ENCODE data around the gene GPLD1. TPM values are rescaled to one million over a fixed set of nuclear protein-coding genes. Genes with fewer than 3 reads are reported as not detected.

GPLD1 gene
- total and polyA plus RNA-seq, 2 experiments from 2014 or later: 3.8 to 11.1 TPM

- Mint-ChIP-seq H3K36me3 (ENCODE audit: low read depth) (peaks cover 30% of the 10 kb centered on the region), H3K27ac (no peak overlapping the region), H3K9me3 (peaks cover 29% of the 10 kb centered on the region), H3K4me1 (peaks cover 3% of the 10 kb centered on the region), H3K27me3 (ENCODE audit: insufficient read depth, low read depth, poor library complexity) (peaks cover 5% of the 10 kb centered on the region), H3K4me3 (no peak overlapping the region)
- DNase-seq (ENCODE audit: low spot score): no peak
- no peak overlapping the region for H3K4me3 ChIP-seq
- TF ChIP-seq POLR2AphosphoS5 (IDR thresholded peaks at IDR 0.05; ENCODE audit: low read depth): no peak
- TF ChIP-seq, protein P1, sequence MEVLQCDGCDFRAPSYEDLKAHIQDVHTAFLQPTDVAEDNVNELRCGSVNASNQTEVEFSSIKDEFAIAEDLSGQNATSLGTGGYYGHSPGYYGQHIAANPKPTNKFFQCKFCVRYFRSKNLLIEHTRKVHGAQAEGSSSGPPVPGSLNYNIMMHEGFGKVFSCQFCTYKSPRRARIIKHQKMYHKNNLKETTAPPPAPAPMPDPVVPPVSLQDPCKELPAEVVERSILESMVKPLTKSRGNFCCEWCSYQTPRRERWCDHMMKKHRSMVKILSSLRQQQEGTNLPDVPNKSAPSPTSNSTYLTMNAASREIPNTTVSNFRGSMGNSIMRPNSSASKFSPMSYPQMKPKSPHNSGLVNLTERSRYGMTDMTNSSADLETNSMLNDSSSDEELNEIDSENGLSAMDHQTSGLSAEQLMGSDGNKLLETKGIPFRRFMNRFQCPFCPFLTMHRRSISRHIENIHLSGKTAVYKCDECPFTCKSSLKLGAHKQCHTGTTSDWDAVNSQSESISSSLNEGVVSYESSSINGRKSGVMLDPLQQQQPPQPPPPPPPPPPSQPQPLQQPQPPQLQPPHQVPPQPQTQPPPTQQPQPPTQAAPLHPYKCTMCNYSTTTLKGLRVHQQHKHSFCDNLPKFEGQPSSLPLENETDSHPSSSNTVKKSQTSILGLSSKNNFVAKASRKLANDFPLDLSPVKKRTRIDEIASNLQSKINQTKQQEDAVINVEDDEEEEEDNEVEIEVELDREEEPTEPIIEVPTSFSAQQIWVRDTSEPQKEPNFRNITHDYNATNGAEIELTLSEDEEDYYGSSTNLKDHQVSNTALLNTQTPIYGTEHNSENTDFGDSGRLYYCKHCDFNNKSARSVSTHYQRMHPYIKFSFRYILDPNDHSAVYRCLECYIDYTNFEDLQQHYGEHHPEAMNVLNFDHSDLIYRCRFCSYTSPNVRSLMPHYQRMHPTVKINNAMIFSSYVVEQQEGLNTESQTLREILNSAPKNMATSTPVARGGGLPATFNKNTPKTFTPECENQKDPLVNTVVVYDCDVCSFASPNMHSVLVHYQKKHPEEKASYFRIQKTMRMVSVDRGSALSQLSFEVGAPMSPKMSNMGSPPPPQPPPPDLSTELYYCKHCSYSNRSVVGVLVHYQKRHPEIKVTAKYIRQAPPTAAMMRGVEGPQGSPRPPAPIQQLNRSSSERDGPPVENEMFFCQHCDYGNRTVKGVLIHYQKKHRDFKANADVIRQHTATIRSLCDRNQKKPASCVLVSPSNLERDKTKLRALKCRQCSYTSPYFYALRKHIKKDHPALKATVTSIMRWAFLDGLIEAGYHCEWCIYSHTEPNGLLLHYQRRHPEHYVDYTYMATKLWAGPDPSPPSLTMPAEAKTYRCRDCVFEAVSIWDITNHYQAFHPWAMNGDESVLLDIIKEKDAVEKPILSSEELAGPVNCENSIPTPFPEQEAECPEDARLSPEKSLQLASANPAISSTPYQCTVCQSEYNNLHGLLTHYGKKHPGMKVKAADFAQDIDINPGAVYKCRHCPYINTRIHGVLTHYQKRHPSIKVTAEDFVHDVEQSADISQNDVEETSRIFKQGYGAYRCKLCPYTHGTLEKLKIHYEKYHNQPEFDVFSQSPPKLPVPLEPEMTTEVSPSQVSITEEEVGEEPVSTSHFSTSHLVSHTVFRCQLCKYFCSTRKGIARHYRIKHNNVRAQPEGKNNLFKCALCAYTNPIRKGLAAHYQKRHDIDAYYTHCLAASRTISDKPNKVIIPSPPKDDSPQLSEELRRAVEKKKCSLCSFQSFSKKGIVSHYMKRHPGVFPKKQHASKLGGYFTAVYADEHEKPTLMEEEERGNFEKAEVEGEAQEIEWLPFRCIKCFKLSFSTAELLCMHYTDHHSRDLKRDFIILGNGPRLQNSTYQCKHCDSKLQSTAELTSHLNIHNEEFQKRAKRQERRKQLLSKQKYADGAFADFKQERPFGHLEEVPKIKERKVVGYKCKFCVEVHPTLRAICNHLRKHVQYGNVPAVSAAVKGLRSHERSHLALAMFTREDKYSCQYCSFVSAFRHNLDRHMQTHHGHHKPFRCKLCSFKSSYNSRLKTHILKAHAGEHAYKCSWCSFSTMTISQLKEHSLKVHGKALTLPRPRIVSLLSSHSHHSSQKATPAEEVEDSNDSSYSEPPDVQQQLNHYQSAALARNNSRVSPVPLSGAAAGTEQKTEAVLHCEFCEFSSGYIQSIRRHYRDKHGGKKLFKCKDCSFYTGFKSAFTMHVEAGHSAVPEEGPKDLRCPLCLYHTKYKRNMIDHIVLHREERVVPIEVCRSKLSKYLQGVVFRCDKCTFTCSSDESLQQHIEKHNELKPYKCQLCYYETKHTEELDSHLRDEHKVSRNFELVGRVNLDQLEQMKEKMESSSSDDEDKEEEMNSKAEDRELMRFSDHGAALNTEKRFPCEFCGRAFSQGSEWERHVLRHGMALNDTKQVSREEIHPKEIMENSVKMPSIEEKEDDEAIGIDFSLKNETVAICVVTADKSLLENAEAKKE (CRISPR knock-in tag; IDR thresholded peaks at IDR 0.05): no peak
- no peak for TF ChIP-seq CREB1 (CRISPR knock-in tag; IDR thresholded peaks at IDR 0.05; ENCODE audit: low read depth)
- no peak for TF ChIP-seq EZH2 (IDR thresholded peaks at IDR 0.05; ENCODE audit: low read depth, unreplicated experiment)
- TF ChIP-seq ZNF114 (CRISPR knock-in tag; IDR thresholded peaks at IDR 0.05): no peak
- TF ChIP-seq ZNF331 (CRISPR knock-in tag; IDR thresholded peaks at IDR 0.05; ENCODE audit: low read depth): no peak
- TF ChIP-seq, protein P2, sequence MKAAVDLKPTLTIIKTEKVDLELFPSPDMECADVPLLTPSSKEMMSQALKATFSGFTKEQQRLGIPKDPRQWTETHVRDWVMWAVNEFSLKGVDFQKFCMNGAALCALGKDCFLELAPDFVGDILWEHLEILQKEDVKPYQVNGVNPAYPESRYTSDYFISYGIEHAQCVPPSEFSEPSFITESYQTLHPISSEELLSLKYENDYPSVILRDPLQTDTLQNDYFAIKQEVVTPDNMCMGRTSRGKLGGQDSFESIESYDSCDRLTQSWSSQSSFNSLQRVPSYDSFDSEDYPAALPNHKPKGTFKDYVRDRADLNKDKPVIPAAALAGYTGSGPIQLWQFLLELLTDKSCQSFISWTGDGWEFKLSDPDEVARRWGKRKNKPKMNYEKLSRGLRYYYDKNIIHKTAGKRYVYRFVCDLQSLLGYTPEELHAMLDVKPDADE (IDR thresholded peaks at IDR 0.05): no peak
- no peak for TF ChIP-seq CTCF (conservative IDR thresholded peaks at IDR 0.05; ENCODE audit: low read depth in 2 of 2)
- no peak for TF ChIP-seq STAT1 (IDR thresholded peaks at IDR 0.05; ENCODE audit: unreplicated experiment)
- TF ChIP-seq EZH2phosphoT487 (IDR thresholded peaks at IDR 0.05; ENCODE audit: unreplicated experiment): no peak
- H3K27ac ChIP-seq (ENCODE audit: low read depth): no peak overlapping the region
- H3K4me2 ChIP-seq: no peak overlapping the region
- H3K9me2 ChIP-seq (ENCODE audit: insufficient read depth): 0 out of 2 replicates have a peak, but pooled peaks cover 4% of the 10 kb centered on the region
- H3F3A ChIP-seq (replicated peaks; ENCODE audit: low read depth): no peaks in the 10 kb centered on the region
- H3K4me1 ChIP-seq (ENCODE audit: insufficient read depth): 0 out of 2 replicates have a peak, but pooled peaks cover under 1% of the 10 kb centered on the region
- peaks cover 3% of the 10 kb centered on the region; the same call in 1 of the 2 replicates for H3K36me3 ChIP-seq (ENCODE audit: insufficient read depth)
- H2AFZ ChIP-seq: no peak overlapping the region
- no peaks in the 10 kb centered on the region for H4K20me1 ChIP-seq (replicated peaks; ENCODE audit: insufficient read depth)
- ATAC-seq: no peak
- no peaks in the 10 kb centered on the region for H3K79me2 ChIP-seq (replicated peaks; ENCODE audit: insufficient read depth)
- no peaks in the 10 kb centered on the region for H3K27me3 ChIP-seq (ENCODE audit: insufficient read depth)
Observed at GRCh38 chr6:24394061-24394779, 95.2 kb downstream of the GPLD1 start.

Data from GM23338 (cell line).